Body of pancreas (tissue), 4 donors: ENCODE measurements around the gene RPTOR. TPM values are rescaled to one million over a fixed set of nuclear protein-coding genes. Genes with fewer than 3 reads are reported as not detected.

ENCODE experiments used
- ATAC-seq: fragments of 150-250 bp; one replicate; pipeline ENCODE4 v1.9.1; 2016
- DNase-seq, 4 donors: peaks; one replicate each; pipeline ENCODE4 v3.0.0-alpha.2; 2019
- H3K27ac ChIP-seq, 4 donors: fragments of 200-600 bp; sonication (generic); 1 replicate in 3 of 4; 2 replicates in 1 of 4; pipeline versions ENCODE4 v1.5.1 to v1.6.1; 2016 to 2019; ENCODE audit warnings: mild to moderate bottlenecking in 1 of 4, mixed read lengths in 1 of 4, moderate library complexity in 1 of 4
- H3K27me3 ChIP-seq, 2 donors: fragments of 200-600 bp; sonication (generic); one replicate each; pipeline ENCODE4 v1.6.0; 2016; ENCODE audit warnings: mild to moderate bottlenecking in 1 of 2
- H3K36me3 ChIP-seq, 2 donors: fragments of 200-600 bp; sonication (generic); replicated peaks in 1 of 2; 2 replicates each; pipeline ENCODE4 v1.5.1; 2016; ENCODE audit warnings: low read depth in 2 of 2; ENCODE audit not compliant: insufficient read depth in 1 of 2
- H3K4me1 ChIP-seq: fragments of 200-600 bp; sonication (generic); one replicate; pipeline ENCODE4 v1.6.0; 2016
- H3K4me3 ChIP-seq, 2 donors: fragments of 200-600 bp; sonication (generic); 1 replicate in 1 of 2; 2 replicates in 1 of 2; pipeline ENCODE4 v1.5.1; 2016 to 2019
- H3K9me3 ChIP-seq, 3 donors: fragments of 200-600 bp; sonication (generic); 1 replicate in 2 of 3; 2 replicates in 1 of 3; pipeline ENCODE4 v1.5.1; 2016
- POLR2A ChIP-seq, 3 donors: fragments of 450-650 bp; IDR thresholded peaks; one replicate each; pipeline ENCODE4 v1.6.1; 2016; ENCODE audit warnings: antibody characterized with exemption in 3 of 3, mild to moderate bottlenecking in 2 of 3
- WGBS, 2 donors: methylation state at CpG; one replicate each; pipeline ENCODE4 v1.1.5; 2017; 5-methylcytosine and 5-hydroxymethylcytosine counted together
- intact Hi-C: fragments of 100-400 bp; cut with DNase I; formaldehyde crosslinking; loops from one replicate; pipeline ENCODE4 v1.15.1; 2023
- total RNA-seq, 2 donors: library from RNA; depleted of rRNA; stranded (reverse); fragments of >200 nt; gene quantifications; one replicate each; pipeline ENCODE4 v1.1.0, GENCODE V29; 2016
- TF ChIP-seq, protein P1 (sequence below), 7 experiments: fragments of 450-650 bp in 4 of 7; fragments of 200-600 bp in 3 of 7; sonication (generic) in 3 of 7; IDR thresholded peaks; one replicate each; pipeline ENCODE4 v1.5.1; 2016 to 2019; ENCODE audit warnings: antibody characterized with exemption in 7 of 7

Gene RPTOR, protein sequence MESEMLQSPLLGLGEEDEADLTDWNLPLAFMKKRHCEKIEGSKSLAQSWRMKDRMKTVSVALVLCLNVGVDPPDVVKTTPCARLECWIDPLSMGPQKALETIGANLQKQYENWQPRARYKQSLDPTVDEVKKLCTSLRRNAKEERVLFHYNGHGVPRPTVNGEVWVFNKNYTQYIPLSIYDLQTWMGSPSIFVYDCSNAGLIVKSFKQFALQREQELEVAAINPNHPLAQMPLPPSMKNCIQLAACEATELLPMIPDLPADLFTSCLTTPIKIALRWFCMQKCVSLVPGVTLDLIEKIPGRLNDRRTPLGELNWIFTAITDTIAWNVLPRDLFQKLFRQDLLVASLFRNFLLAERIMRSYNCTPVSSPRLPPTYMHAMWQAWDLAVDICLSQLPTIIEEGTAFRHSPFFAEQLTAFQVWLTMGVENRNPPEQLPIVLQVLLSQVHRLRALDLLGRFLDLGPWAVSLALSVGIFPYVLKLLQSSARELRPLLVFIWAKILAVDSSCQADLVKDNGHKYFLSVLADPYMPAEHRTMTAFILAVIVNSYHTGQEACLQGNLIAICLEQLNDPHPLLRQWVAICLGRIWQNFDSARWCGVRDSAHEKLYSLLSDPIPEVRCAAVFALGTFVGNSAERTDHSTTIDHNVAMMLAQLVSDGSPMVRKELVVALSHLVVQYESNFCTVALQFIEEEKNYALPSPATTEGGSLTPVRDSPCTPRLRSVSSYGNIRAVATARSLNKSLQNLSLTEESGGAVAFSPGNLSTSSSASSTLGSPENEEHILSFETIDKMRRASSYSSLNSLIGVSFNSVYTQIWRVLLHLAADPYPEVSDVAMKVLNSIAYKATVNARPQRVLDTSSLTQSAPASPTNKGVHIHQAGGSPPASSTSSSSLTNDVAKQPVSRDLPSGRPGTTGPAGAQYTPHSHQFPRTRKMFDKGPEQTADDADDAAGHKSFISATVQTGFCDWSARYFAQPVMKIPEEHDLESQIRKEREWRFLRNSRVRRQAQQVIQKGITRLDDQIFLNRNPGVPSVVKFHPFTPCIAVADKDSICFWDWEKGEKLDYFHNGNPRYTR (N-terminal part only)
- 10 to 100 TPM; 22.3 to 34.3 TPM for total RNA-seq

DNA sequence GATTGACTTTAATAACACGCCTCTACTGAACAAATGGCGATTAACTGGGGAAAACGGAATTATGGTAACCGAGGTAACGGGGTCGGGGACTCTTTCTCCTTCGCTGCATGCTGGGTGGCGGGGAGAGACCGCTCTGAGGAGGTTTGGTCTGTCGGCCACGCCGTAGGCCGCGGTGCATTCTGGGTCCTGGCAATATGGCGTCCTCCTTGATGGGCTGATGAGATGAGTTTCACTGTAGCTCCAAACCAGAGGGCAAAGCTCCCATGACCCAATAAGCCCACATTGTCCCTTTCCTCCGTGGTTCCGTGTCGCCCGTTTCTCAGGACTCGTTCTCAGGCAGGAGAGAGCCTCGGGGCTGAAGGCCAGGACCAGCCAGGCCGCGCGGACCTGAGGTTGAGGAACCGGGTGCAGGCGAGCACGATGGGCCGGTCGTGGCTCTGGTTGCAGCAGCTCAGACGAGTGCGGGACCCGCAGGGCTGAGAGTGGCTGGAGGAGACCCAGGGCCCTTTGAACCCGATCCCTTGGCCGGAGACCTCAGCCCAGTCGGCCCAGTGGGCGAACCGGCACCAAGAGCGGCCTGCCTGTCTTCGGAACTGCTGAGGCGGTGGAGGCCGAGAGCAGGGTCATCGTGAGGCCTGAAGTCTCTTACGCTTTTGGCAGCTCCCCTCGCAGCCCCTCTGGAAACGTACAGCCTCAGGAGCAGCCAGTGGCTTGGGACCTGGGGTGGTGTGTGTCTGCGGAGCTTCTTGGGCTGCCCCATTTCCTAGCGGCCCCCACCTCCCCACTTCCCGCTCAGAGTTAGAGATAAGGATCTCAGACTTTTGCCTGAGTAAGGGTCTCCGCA lies at the start of gene RPTOR:
Gene RPTOR, plus strand, starts transcription at position 184 of the 844 bp plus-strand sequence. CDS start 792 bp downstream, outside the sequence.
- H3K27me3 ChIP-seq = no peaks in the 10 kb centered on the region
- H3K4me3 ChIP-seq = peak within 1 kb of the TSS; percentile 70 to 95
- peak within 1 kb of the TSS; percentile 61 to 78 (median 74) for H3K27ac ChIP-seq
- H3K4me1 ChIP-seq = peaks cover 16% of the 10 kb centered on the region
- intact Hi-C loops = no loop called here
- DNase-seq (peak; percentile 86 to 94 (median 87)), ATAC-seq (peak; percentile 96)
- TF ChIP-seq, protein P1, sequence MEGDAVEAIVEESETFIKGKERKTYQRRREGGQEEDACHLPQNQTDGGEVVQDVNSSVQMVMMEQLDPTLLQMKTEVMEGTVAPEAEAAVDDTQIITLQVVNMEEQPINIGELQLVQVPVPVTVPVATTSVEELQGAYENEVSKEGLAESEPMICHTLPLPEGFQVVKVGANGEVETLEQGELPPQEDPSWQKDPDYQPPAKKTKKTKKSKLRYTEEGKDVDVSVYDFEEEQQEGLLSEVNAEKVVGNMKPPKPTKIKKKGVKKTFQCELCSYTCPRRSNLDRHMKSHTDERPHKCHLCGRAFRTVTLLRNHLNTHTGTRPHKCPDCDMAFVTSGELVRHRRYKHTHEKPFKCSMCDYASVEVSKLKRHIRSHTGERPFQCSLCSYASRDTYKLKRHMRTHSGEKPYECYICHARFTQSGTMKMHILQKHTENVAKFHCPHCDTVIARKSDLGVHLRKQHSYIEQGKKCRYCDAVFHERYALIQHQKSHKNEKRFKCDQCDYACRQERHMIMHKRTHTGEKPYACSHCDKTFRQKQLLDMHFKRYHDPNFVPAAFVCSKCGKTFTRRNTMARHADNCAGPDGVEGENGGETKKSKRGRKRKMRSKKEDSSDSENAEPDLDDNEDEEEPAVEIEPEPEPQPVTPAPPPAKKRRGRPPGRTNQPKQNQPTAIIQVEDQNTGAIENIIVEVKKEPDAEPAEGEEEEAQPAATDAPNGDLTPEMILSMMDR (IDR thresholded peaks at IDR 0.05) = peak in 1 of 7 experiments; percentile 19
- TF ChIP-seq POLR2A (IDR thresholded peaks at IDR 0.05) = peak in 2 of 3 donors; percentile 65 to 75
- WGBS, 2 donors = 0% methylated on average over 28 to 48 of the region's 49 CpGs
- no peaks in the 10 kb centered on the region for H3K36me3 ChIP-seq
- H3K9me3 ChIP-seq = no peaks in the 10 kb centered on the region

DNA sequence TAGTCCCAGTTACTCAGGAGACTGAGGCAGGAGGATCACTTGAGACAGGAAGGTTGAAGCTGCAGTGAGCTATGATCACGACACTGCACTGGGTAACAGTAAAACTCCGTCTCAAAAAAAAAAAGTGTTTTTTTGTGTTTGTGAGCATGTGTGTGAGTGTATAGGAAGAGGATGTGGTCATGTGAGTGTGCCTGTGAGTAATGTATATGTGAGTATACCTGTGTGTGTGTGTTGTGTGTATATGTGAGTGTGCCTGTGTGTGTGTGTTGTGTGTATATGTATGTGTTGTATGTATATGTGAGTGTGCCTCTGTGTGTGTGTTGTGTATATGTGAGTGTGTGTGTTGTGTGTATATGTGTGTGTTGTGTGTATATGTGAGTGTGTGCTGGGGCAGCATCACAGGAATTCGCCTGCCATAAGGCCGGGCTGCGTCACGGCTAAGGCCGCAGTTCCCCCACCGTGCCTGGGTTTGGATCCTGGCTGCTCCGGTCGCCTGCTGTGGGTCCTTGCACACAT lies 46.9 kb upstream of the RPTOR start:
- WGBS, 2 donors = 66 to 76% methylated on average over 8 to 10 of the region's 10 CpGs
- H3K27me3 ChIP-seq = no peaks in the 10 kb centered on the region
- H3K27ac ChIP-seq = no peak overlapping the region
- no peak for DNase-seq
- TF ChIP-seq, protein P1 (IDR thresholded peaks at IDR 0.05) = no peak
- TF ChIP-seq POLR2A (IDR thresholded peaks at IDR 0.05) = no peak
- no peaks in the 10 kb centered on the region for H3K36me3 ChIP-seq
- no peak overlapping the region for H3K4me3 ChIP-seq
- no peaks in the 10 kb centered on the region for H3K4me1 ChIP-seq
- ATAC-seq = no peak
- intact Hi-C loops = no loop called here
- H3K9me3 ChIP-seq = no peaks in the 10 kb centered on the region

DNA sequence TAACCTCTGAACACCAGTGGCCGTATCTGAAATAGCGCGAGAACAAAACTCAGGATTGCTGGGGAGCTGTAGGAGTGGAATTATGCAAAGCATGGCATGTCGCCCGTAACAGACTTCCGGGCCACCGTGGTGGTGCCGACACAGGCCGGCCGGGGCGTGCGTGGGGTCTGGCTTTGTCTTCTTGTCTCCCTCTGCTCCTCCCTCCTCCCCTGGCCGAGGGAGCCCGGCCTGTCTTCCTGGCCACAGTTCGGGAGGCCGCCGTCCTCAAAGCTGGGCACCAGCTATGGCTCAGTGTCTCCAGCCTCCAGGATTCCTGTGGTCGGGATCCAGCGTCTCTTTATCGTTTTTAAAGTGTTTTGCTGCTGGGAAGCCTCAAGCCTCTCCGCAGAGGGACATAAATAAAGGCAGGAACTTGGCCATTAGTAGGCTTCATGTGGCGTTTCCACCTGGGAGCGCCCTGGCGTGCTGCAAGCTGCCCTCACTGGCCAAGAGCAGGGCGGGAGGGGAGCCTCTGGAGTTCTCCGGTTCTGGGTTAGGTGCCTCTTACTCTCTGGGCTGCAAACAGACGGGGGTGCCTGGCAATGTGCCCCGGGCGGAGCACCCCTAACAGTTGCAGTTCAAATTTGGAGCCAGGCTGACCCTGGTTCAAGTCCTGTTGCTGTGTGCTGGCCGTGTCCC lies 46.3 kb upstream of the RPTOR start:
- 51 to 66% methylated on average over 7 to 29 of the region's 30 CpGs for WGBS, 2 donors
- ATAC-seq (peak; percentile 36), DNase-seq (peak in 3 of 4 donors; percentile 36 to 40 (median 38))
- Histone ChIP-seq H3K27ac (no peak overlapping the region), H3K4me1 (no peaks in the 10 kb centered on the region), H3K36me3 (no peaks in the 10 kb centered on the region), H3K4me3 (no peak overlapping the region), H3K9me3 (no peaks in the 10 kb centered on the region), H3K27me3 (no peaks in the 10 kb centered on the region)
- intact Hi-C loops = no loop called here
- TF ChIP-seq POLR2A (IDR thresholded peaks at IDR 0.05) = no peak
- TF ChIP-seq, protein P1 (IDR thresholded peaks at IDR 0.05) = no peak
